ENCODE data around the gene HNRNPF.
"Not testable (repeated sequence)": the region's sequence is repeated elsewhere in the genome, so short reads cannot be mapped to it uniquely, and the experiment has no call there.

HNRNPF gene, protein sequence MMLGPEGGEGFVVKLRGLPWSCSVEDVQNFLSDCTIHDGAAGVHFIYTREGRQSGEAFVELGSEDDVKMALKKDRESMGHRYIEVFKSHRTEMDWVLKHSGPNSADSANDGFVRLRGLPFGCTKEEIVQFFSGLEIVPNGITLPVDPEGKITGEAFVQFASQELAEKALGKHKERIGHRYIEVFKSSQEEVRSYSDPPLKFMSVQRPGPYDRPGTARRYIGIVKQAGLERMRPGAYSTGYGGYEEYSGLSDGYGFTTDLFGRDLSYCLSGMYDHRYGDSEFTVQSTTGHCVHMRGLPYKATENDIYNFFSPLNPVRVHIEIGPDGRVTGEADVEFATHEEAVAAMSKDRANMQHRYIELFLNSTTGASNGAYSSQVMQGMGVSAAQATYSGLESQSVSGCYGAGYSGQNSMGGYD

DNA sequence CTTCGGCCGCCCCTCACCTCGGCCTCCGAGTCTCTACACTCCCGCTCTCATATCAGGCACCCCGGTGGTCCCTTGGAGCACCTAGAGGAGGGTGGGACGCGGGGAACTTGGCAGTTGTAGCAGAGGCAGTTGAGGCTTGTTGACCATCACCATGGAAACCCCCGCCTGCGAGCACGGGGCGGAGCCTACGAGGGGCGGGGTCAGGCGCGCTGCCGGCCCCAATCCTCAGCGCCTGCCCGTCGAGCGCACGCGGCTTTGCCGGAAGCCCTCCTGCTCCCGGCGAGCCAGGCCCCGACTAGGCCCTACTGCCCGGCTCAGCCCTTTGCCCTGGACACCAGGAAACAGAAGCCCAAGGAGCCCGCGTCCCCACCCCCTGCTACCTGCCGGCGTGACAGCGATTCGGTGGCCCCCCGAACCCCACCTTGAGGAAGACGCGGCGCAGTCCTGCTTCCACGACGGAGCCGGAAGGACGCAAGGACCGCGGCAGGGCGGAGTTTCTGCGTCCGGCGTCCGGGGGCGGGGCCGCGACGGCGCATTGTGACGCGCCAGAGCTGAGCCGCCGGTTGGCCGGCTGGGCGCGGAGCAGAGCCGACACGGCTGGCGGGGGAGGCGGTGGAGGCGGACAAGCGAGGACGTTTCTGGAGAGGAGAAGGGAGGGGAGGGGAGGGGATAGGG, at the start of gene HNRNPF:
TSS of gene HNRNPF (minus strand) at position 477 of the 675 bp plus-strand sequence. CDS start 21,302 bp downstream, outside the sequence.
- peak within 1 kb of the TSS; percentile 76 for H3K4me3 ChIP-seq (ENCODE audit: low read depth, low read length)
- TF ChIP-seq, protein P1, sequence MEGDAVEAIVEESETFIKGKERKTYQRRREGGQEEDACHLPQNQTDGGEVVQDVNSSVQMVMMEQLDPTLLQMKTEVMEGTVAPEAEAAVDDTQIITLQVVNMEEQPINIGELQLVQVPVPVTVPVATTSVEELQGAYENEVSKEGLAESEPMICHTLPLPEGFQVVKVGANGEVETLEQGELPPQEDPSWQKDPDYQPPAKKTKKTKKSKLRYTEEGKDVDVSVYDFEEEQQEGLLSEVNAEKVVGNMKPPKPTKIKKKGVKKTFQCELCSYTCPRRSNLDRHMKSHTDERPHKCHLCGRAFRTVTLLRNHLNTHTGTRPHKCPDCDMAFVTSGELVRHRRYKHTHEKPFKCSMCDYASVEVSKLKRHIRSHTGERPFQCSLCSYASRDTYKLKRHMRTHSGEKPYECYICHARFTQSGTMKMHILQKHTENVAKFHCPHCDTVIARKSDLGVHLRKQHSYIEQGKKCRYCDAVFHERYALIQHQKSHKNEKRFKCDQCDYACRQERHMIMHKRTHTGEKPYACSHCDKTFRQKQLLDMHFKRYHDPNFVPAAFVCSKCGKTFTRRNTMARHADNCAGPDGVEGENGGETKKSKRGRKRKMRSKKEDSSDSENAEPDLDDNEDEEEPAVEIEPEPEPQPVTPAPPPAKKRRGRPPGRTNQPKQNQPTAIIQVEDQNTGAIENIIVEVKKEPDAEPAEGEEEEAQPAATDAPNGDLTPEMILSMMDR (IDR thresholded peaks at IDR 0.05; ENCODE audit: low read depth, low read length), result no peak

DNA sequence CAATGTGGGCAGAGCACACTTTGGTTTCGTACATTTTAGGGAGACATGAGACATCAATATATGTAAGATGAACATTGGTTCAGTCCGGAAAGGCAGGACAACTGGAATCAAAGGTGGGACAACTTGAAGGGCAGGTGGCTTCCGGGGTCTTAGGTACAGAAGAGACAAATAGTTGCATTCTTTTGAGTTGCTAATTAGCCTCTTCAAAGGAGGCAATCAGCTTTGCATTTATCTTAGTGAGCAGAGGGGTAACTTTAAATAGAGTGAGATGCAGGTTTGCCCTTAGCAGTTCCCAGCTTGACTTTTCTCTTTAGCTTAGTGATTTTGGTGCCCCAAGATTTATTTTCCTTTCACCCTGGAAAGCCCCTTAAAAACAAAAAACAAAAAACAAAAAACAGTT, 49.2 kb upstream of the HNRNPF start:
- H3K4me3 ChIP-seq (ENCODE audit: low read depth, low read length), result no peak overlapping the region
- TF ChIP-seq, protein P1 (IDR thresholded peaks at IDR 0.05; ENCODE audit: low read depth, low read length), result no peak

DNA sequence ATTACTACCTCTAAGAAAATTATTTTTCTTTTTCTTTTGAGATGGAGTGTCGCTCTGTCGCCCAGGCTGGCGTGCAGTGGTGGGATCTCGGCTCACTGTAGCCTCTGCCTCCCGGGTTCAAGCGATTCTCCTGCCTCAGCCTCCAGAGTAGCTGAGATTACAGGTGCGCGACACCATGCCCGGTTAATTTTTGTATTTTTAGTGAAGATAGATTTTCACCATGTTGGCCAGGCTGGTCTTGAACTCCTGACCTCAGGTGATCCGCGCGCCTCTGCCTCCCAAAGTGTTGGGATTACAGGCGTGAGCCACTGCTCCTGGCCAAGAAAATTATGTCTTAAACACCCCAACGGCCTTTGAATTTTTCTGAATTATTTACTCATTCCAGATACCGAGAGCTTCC, 47.6 kb upstream of the HNRNPF start:
- not testable (repeated sequence) for H3K4me3 ChIP-seq (ENCODE audit: low read depth, low read length)

DNA sequence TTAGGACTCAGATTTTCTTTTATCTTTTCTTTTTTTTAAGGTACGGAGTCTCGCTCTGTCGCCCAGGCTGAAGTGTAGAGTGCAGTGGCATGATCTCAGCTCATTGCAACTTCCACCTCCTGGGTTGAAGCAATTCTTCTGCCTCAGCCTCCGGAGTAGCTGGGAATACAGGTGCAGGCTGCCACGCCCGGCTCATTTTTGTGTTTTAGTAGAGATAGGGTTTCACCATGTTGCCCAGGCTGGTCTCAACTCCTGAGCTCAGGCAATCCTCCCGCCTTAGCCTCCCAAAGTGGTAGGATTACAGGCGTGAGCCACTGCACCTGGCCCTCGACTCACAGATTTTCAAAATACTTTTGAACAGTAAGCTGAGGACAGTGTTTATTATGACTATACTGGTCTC, 45.0 kb upstream of the HNRNPF start:
- H3K4me3 ChIP-seq (ENCODE audit: low read depth, low read length), result not testable (repeated sequence)

DNA sequence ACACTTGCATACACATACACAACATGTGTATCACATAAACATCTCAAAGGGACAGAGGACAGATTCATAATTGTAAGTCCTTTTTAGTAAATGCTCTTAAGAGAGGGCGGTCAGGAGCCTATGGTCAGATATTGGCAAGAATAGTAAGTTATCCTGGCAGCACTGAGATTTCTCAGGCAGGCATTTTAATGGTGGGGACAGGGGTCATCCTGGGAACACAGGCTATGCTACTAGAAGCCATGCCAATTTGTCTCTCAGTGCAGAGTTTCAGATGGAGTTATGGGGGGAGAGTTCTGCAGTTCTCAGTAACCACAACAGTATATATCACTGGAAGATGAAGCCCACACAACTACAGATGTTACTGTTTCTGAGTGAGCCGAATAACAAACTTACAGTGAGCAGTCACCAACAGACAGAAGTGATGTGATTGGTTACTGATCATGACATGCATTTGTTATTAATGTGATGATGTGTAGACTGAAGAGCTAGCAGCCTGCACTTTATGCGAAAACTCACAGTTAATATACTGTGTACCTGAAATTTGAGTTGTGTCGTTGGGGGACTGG, 44.4 kb upstream of the HNRNPF start:
- no peak overlapping the region for H3K4me3 ChIP-seq (ENCODE audit: low read depth, low read length)
- TF ChIP-seq, protein P1 (IDR thresholded peaks at IDR 0.05; ENCODE audit: low read depth, low read length), result no peak

DNA sequence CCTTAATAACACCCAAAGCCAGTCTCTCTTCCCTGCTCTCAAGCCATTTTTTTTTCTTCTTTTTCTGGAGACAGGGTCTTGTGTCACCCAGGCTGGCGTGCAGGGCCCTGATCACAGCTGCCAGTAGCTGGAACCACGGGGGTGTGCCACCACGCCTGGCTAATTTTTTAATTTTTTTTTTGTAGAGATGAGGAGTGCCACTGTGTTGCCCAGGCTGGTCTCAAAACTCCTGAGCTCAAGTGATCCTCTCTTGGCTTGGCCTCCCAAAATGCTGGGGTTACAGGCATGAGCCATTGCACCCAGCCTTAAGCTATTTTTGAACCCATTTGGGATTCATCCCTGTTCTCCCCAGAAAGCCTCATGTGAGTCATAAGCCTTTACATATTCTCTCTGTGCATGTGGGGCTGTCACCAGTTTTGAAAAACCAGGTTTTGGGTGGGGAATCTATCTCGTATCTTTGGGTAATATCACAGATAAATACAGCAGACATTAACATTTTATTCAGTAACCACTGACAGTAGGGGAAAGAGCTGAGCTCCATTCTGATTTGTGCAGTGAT, 43.4 kb upstream of the HNRNPF start:
- H3K4me3 ChIP-seq (ENCODE audit: low read depth, low read length), result no peak overlapping the region
- TF ChIP-seq, protein P1 (IDR thresholded peaks at IDR 0.05; ENCODE audit: low read depth, low read length), result no peak

DNA sequence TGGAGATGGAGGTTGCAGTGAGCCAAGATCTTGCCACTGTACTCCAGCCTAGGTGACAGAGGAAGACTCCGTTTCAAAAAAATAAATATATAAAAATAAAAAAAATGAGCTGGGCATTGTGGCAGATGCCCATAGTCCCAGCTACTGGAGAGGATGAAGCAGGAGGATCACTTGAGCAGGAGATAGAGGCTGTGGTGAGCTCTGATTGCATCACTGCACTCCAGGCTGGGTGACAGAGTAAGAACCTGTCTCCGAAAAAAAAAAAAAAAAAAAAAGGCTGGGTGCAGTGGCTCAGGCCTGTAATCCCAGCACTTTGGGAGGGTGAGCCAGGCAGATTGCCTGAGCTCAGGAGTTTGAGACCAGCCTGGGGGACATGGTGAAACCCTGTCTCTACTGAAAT, 39.8 kb upstream of the HNRNPF start:
- TF ChIP-seq, protein P1 (IDR thresholded peaks at IDR 0.05; ENCODE audit: low read depth, low read length), result no peak
- H3K4me3 ChIP-seq (ENCODE audit: low read depth, low read length), result no peak overlapping the region

DNA sequence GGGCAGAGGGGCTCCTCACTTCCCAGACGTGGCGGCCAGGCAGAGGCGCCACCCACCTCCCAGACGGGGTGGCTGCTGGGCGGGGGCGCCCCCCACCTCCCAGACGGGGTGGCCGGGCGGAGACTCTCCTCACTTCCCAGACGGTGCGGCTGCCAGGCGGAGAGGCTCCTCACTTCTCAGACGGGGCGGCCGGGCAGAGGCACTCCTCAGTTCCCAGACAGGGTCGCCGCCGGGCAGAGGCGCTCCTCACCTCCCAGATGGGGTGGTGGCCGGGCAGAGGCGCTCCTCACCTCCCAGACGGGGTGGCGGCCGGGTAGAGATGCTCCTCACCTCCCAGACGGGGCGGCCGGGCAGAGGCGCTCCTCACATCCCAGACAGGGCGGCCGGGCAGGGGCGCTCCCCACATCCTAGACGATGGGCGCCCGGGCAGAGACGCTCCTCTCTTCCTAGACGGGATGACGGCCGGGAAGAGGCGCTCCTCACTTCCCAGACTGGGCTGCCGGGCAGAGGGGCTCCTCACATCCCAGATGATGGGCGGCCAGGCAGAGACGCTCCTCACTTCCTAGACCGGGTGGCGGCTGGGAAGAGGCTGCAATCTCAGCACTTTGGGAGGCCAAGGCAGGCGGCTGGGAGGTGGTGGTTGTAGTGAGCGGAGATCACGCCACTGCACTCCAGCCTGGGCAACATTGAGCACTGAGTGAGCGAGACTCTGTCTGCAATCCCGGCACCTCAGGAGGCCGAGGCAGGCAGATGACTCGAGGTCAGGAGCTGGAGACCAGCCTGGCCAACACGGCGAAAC, 37.4 kb upstream of the HNRNPF start:
- not testable (repeated sequence) for H3K4me3 ChIP-seq (ENCODE audit: low read depth, low read length)

Measured in WI38 (cell line).